ENCODE data around the gene CYP2S1. TPM values are rescaled to one million over a fixed set of nuclear protein-coding genes. Genes with fewer than 3 reads are reported as not detected.

Gene CYP2S1
- total RNA-seq, 1 donor from 2014 or later, result 4.0 TPM

GRCh38 chr19:41238244-41238643 is 45.2 kb downstream of the CYP2S1 start:
- H3K36me3 Mint-ChIP-seq (ENCODE audit: insufficient read depth), result peaks cover 2% of the 10 kb centered on the region
- no peak overlapping the region for H3K4me3 Mint-ChIP-seq (ENCODE audit: low read depth)
- H3K27ac Mint-ChIP-seq, result no peak overlapping the region
- no peak for DNase-seq (ENCODE audit: low spot score, unreplicated experiment)
- H3K27me3 Mint-ChIP-seq, result no peaks in the 10 kb centered on the region
- H3K4me1 Mint-ChIP-seq (ENCODE audit: low read depth), result no peaks in the 10 kb centered on the region
- H3K9me3 Mint-ChIP-seq (ENCODE audit: low read depth), result no peaks in the 10 kb centered on the region
- no peak for TF ChIP-seq CTCF (IDR thresholded peaks at IDR 0.05; ENCODE audit: unreplicated experiment)

- Mint-ChIP-seq H3K4me1 (ENCODE audit: low read depth) (no peaks in the 10 kb centered on the region), H3K9me3 (ENCODE audit: low read depth) (no peaks in the 10 kb centered on the region), H3K4me3 (ENCODE audit: low read depth) (no peak overlapping the region), H3K36me3 (ENCODE audit: insufficient read depth) (peaks cover 2% of the 10 kb centered on the region), H3K27ac (no peak overlapping the region), H3K27me3 (no peaks in the 10 kb centered on the region)
- TF ChIP-seq CTCF (IDR thresholded peaks at IDR 0.05; ENCODE audit: unreplicated experiment), result no peak
- DNase-seq (ENCODE audit: low spot score, unreplicated experiment), result no peak
These were observed 46.3 kb downstream of the CYP2S1 start for GRCh38 chr19:41239363-41239762.

- TF ChIP-seq CTCF (IDR thresholded peaks at IDR 0.05; ENCODE audit: unreplicated experiment), result no peak
- H3K27ac Mint-ChIP-seq, result no peak overlapping the region
These were observed 47.0 kb downstream of the CYP2S1 start for GRCh38 chr19:41239961-41240574.

GRCh38 chr19:41241859-41242258 is 48.8 kb downstream of the CYP2S1 start:
- Mint-ChIP-seq H3K4me3 (ENCODE audit: low read depth) (no peak overlapping the region), H3K36me3 (ENCODE audit: insufficient read depth) (peaks cover 3% of the 10 kb centered on the region), H3K4me1 (ENCODE audit: low read depth) (no peaks in the 10 kb centered on the region), H3K27ac (no peak overlapping the region), H3K27me3 (no peaks in the 10 kb centered on the region), H3K9me3 (ENCODE audit: low read depth) (no peaks in the 10 kb centered on the region)
- DNase-seq (ENCODE audit: low spot score, unreplicated experiment), result no peak
- no peak for TF ChIP-seq CTCF (IDR thresholded peaks at IDR 0.05; ENCODE audit: unreplicated experiment)

More at GRCh38 chr19:41239961-41240574, 47.0 kb downstream of the CYP2S1 start:
- H3K9me3 Mint-ChIP-seq (ENCODE audit: low read depth), result no peaks in the 10 kb centered on the region
- no peak overlapping the region for H3K4me3 Mint-ChIP-seq (ENCODE audit: low read depth)
- H3K4me1 Mint-ChIP-seq (ENCODE audit: low read depth), result no peaks in the 10 kb centered on the region
- no peak for DNase-seq (ENCODE audit: low spot score, unreplicated experiment)
- peaks cover 2% of the 10 kb centered on the region for H3K36me3 Mint-ChIP-seq (ENCODE audit: insufficient read depth)
- no peaks in the 10 kb centered on the region for H3K27me3 Mint-ChIP-seq

- no peak overlapping the region for H3K27ac Mint-ChIP-seq
- TF ChIP-seq CTCF (IDR thresholded peaks at IDR 0.05; ENCODE audit: unreplicated experiment), result no peak
- H3K4me3 Mint-ChIP-seq (ENCODE audit: low read depth), result no peak overlapping the region
- H3K27me3 Mint-ChIP-seq, result no peaks in the 10 kb centered on the region
- H3K4me1 Mint-ChIP-seq (ENCODE audit: low read depth), result no peaks in the 10 kb centered on the region
- no peaks in the 10 kb centered on the region for H3K9me3 Mint-ChIP-seq (ENCODE audit: low read depth)
- H3K36me3 Mint-ChIP-seq (ENCODE audit: insufficient read depth), result peaks cover 9% of the 10 kb centered on the region
- no peak for DNase-seq (ENCODE audit: low spot score, unreplicated experiment)
These were observed 51.1 kb downstream of the CYP2S1 start for GRCh38 chr19:41244117-41244516.

Measured in progenitor cell of endocrine pancreas (in vitro differentiated cells).